22Rv1 (cell line): Measurements from ENCODE around the gene CACTIN.

Source experiments
- H3K27ac ChIP-seq: fragments of 450-650 bp; 2 replicates; pipeline ENCODE4 v1.5.1; 2017
- ZFX ChIP-seq: fragments of 450-650 bp; IDR thresholded peaks from 2 replicates; pipeline ENCODE4 v1.6.1; 2017; ENCODE audit warnings: antibody characterized with exemption, borderline replicate concordance
- TF ChIP-seq, protein P1 (sequence below): fragments of 450-650 bp; IDR thresholded peaks from 2 replicates; pipeline ENCODE4 v1.5.1; 2017; ENCODE audit warnings: mild to moderate bottlenecking

The CACTIN gene

DNA sequence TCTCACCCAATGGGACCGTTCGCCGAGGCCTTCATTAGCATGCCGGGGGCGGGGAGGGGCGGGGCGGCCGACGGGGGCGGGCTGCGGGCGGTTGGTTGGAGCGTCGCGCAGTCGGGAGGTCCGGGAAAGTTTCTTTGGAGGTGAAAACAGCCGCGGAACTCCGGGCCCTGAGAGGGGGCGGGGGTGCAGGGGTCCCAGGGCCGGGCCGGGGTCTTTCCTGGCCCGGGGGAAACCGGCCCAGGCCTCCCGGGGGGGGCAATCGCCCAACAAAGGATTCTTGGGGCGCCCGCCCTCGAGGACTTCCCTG is 53.8 kb downstream of the CACTIN start, which contains the start of gene HMG20B:
HMG20B (plus strand) TSS at position 90 of the 307 bp plus-strand sequence. CDS start 366 bp downstream, outside the sequence.
- TF ChIP-seq, protein P1, sequence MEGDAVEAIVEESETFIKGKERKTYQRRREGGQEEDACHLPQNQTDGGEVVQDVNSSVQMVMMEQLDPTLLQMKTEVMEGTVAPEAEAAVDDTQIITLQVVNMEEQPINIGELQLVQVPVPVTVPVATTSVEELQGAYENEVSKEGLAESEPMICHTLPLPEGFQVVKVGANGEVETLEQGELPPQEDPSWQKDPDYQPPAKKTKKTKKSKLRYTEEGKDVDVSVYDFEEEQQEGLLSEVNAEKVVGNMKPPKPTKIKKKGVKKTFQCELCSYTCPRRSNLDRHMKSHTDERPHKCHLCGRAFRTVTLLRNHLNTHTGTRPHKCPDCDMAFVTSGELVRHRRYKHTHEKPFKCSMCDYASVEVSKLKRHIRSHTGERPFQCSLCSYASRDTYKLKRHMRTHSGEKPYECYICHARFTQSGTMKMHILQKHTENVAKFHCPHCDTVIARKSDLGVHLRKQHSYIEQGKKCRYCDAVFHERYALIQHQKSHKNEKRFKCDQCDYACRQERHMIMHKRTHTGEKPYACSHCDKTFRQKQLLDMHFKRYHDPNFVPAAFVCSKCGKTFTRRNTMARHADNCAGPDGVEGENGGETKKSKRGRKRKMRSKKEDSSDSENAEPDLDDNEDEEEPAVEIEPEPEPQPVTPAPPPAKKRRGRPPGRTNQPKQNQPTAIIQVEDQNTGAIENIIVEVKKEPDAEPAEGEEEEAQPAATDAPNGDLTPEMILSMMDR: no peak
- no peak for TF ChIP-seq ZFX
- H3K27ac ChIP-seq: peak within 1 kb of the TSS; percentile 98

DNA sequence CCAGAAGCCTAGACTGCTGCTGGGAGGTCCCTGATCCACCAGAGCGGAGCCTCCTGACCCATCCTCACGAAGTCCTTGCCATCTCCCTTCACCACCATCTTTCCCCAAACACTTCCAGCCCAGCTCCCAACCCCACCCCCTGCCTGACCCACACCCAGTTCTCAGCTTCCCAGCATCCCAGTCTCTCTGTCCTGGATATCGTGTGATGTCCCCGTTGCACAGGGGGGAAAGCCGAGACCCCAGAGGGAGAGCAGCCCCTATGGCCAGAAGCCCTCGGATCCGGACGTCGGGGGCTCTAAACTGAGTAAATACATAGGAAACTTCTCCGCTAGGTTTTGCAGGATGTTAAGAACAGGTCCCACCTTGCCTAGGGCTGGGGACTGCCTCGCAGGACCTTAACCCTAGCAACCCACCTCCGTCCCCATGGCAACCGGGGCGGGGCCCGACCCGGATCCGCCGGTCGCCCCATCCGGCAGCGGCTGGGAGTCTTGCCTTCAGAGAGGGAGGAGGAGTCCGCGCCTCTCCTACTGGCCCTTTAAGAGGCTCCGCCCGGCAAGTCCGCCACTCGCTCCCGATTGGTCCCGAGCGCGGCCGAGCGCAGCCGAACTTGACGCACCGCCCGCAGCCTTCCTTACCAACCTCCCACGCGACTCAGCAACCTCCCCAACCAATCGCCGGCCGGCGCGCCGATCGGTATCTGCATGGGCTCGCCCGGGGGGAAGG is 54.3 kb downstream of the CACTIN start:
- H3K27ac ChIP-seq: peak overlapping the region; percentile 98
- no peak for TF ChIP-seq ZFX
- TF ChIP-seq, protein P1: no peak

DNA sequence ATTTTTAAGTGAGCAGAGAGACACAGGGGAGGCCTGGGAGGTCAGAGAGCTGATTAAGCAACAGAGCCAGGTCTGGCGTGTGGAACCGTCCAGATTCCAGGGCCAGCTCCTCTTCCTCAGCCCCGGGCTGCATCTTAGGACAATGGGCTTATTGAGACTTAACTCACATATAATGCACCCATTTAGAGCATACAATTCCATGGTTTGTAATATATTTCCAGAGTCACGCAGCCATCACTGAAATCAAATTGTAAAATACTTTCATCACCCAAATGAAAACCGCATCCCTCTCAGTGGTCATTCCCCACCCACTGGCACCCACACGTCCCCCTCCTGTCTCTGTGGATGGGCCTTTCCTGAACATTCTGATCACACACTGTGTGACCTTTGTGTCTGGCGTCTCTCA is 56.0 kb downstream of the CACTIN start:
- peak overlapping the region; percentile 98 for H3K27ac ChIP-seq
- TF ChIP-seq, protein P1: no peak
- no peak for TF ChIP-seq ZFX

DNA sequence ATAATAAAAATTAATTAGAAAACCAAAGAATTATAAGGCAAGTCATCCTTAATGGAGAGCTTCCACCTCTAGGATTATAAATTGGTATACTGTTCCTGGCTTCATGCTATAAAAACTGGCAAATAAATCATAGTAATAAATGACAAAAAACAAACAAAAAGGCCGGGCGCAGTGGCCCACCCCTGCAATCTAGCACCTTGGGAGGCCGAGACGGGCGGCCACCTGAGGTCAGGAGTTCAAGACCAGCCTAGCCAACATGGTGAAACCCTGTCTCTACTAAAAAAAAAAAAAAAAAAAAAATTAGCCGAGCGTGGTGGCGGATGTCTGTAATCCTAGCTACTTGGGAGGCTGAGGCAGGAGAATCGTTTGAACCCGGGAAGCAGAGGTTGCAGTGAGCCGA is 56.5 kb downstream of the CACTIN start:
- H3K27ac ChIP-seq: peak overlapping the region; percentile 98

DNA sequence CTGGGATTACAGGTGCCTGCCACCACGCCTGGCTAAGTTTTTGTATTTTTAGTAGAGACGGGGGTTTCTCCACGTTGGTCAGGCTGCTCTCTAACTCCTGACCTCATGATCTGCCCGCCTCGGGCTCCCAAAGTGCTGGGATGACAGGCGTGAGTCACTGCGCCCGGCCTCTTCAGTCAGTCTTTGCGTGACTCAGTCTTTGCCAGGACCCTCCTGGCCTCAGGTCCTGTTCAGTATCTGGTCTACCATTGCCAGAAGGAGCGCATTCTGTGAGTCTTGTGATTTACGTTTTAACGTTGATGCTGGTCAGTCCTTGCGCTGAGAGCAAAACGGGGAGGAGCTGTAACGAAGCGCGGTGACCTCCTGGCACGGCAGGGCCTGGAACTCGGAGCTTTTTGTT is 61.5 kb downstream of the CACTIN start:
- H3K27ac ChIP-seq: no peak overlapping the region
- TF ChIP-seq, protein P1: no peak
- TF ChIP-seq ZFX: no peak

DNA sequence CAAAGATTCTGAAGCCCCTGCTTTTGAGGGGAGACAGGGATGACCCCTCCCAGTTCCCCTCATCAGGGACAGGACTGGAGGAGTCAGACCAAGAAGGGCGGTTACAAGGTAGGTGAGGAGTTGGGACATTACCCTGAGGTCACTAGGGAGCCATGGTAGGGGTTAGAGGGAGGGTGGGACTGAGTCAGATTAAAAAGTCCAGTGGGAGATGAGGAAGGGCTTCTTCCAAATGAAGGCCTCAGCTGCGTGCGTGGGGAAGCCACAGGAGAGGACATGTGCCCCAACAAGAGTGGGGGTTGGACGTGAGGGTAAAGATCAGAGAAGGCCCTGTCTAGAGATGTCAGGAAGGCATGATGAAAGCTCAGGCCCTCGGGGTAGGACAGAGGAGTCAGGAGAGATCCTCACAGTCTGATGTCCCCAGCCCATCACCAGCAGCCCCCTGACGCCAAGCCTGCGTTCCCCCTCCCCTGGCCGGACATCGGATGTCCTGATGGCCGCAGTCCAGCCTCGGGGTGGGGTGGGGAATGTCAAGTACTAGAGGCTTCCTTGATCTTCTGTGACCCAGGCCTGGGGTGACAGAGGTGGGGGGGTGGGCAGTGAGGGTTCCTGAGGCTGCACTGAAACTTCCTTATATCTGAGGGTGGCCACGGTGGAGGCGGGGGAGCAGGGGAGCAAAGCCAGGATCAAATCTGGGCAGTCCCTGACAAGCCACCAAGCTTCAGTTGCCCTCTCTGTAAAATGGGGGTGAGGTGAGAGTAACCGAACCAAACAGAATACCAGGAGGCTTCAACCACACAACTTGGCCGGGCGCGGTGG is 62.7 kb downstream of the CACTIN start:
- H3K27ac ChIP-seq: no peak overlapping the region
- no peak for TF ChIP-seq ZFX
- TF ChIP-seq, protein P1: no peak
